H1 (cell line): ENCODE data around the gene MYBPH. TPM values are rescaled to one million over a fixed set of nuclear protein-coding genes. Genes with fewer than 3 reads are reported as not detected.

Experiments used
- MAFK ChIP-seq: IDR thresholded peaks from 2 replicates; pipeline ENCODE4 v1.6.1; 2012; ENCODE audit warnings: low read depth, mild to moderate bottlenecking, improper control_type of control experiment, low read length
- NANOG ChIP-seq: IDR thresholded peaks from 2 replicates; pipeline ENCODE4 v1.6.1; 2011; ENCODE audit warnings: low read length, low read depth, mild to moderate bottlenecking, inconsistent platforms; ENCODE audit not compliant: insufficient read depth, poor library complexity, severe bottlenecking
- RAD21 ChIP-seq, 2 experiments: IDR thresholded peaks in 1 of 2; conservative IDR thresholded peaks in 1 of 2; 2 replicates each; pipeline ENCODE4 v1.6.1; 2011; ENCODE audit warnings: low read depth in 2 of 2, low read length in 2 of 2, improper control_type of control experiment in 1 of 2, inconsistent platforms in 1 of 2, mild to moderate bottlenecking in 1 of 2, moderate library complexity in 1 of 2
- TAF1 ChIP-seq: IDR thresholded peaks from 2 replicates; pipeline ENCODE4 v1.6.1; 2011; ENCODE audit warnings: mild to moderate bottlenecking, low read depth, low read length
- polyA plus RNA-seq, 7 experiments: library from polyadenylated mRNA; depleted of rRNA in 3 of 7; stranded (reverse) in 5 of 7; unstranded in 2 of 7; fragments of >200 nt in 5 of 7; fragments of 200-250 nt in 2 of 7; gene quantifications; 1 replicate in 5 of 7; 2 replicates in 1 of 7; 4 replicates in 1 of 7; pipeline versions ENCODE4 v1.2.1 to v1.2.3, GENCODE V29; 2011 to 2013; ENCODE audit warnings: missing spikeins in 2 of 7, mixed read lengths in 2 of 7
- total RNA-seq: library from RNA; stranded (reverse); fragmentation: NEBNext Ultra II Directional; extraction: Animal tissue kit (Norgen Biotek cat#: 25700); gene quantifications from 2 replicates; pipeline ENCODE4 v1.2.1, GENCODE V29; 2021

The MYBPH gene
- total and polyA plus RNA-seq, 2 of the 8 experiments (the other 6 are each of a cell fraction or from before 2014, with no cell fraction given) = not detected

- TF ChIP-seq NANOG = no peak
- no peak for TF ChIP-seq TAF1
- TF ChIP-seq RAD21 (IDR thresholded peaks at IDR 0.05 in 1 of 2, conservative IDR thresholded peaks at IDR 0.05 in 1 of 2; ENCODE audit: low read depth in 2 of 2, low read length in 2 of 2) = no peak
- TF ChIP-seq MAFK = no peak
Observed at GRCh38 chr1:203215573-203215972, 39.9 kb upstream of the MYBPH start (continued).
